HG03457 (cell line): ENCODE results near the gene ATP6V1F.

Experiments
- ATAC-seq: cut with Tn5 transposase; IDR thresholded peaks from one replicate; pipeline ENCODE4 v1.9.1; 2021; ENCODE audit warnings: moderate number of reproducible peaks; ENCODE audit not compliant: unreplicated experiment

ATP6V1F gene

DNA sequence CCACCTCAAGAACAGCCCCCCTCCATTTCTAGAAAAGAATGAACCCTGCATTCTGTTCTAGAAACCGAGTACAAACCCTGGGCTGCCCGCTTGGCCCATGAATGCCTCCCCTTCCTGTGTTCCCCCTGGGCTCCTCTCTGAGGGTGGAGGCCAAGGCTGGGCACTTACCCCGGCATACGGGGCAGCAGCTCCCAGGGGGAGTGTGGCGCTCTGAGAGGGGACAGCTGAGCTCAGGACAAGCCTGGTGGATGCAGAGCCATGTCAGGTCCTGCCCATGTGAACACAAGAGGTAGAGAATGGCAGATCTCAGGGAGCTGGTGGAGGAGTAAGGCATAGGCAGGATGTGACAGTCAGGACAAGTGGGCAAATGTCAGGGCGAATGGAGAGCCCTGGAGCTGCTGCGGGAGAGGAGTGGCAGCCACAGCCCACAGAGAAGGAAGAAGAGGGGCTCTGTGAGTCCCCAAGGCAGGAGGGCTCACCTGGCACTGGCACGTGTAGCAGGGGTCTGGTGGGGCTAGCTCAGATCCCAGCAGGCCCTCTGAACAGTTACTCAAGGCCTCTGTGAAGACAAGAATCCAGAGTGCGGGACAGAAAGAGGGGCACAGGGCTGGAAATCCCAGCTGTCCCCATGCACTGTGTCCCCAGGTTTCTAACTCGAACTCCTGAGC is 18.9 kb downstream of the ATP6V1F start:
- no peak for ATAC-seq

GRCh38 chr7:128882134-128882533 is 19.5 kb downstream of the ATP6V1F start:
- ATAC-seq = no peak

- no peak for ATAC-seq
Observed at GRCh38 chr7:128883622-128884448, 21.2 kb downstream of the ATP6V1F start.

GRCh38 chr7:128884561-128885369 is 22.1 kb downstream of the ATP6V1F start:
- ATAC-seq = no peak

DNA sequence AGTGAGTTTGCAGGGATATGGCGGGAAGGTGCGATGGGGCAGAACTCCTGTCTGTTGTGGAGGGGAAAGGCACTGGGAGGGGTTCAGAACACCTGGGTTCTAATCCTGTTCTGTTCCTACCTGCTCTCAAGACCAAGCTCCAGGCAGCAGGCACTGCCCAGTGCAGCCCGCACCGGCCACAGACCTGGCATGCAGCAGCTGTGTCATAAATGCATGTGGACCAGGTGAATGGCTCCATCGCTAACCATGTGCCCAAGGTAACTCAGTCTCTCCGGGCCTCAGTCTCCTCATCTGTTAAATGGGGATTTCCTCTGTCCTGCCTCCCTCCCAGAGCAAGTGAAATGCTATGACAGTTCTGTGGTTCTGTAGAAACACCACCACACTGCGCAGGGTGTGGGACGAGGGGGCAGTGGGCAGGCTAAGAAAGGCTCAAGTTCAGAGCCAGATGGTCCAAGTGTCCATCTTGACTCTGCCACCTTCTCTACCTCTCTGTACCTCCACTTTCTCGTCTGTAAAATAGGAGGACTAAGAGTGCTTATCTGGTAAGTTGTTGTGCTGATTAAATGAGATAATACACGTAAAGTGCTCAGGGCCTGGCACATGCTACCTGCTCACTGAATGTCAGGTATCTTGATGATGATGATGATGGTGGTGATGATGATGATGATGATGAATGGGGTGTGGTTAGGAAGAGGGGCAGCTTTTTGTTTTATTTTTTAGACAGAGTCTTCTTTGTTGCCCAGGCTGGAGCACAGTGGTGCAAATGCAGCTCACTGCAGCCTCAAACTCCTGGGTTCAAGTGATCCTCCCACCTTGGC is 22.9 kb downstream of the ATP6V1F start:
- ATAC-seq = no peak

DNA sequence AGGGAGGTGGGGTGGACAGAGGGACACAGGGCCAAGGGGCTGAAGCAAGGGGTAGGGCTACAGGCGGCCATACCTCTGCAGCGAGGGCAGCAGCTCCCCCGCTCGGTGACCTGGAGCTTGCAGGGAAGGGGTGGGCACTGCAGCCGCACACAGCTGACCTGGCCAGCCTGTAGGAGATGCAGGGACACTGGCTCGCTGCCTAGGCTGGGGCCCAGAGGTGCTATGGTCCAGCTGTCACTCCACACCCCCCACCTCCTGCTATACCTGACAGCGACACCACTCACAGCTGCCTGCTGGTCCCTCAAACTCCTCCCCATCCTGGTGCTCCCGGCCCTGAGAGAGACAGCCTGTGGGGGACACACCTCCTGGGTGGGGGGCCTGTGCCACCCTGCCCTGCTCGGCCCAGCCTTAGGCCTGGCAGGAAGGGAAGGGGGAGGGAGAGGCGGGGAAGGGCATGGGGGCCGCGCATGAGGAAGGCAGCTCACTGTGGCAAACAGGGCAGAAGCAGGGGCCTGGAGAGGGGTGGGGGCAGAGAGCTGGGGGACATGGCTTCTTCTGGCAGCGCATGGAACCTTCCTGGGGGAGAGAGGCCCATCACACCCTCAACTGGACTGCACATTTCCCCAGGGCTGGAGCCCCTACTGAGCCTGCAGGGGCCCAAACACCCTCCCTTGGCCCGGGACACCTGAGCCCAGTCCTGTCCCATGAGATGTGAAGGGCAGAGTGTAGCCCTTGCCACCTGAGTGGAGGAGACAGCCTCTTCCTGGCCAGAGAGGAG is 23.9 kb downstream of the ATP6V1F start:
- no peak for ATAC-seq

GRCh38 chr7:128887169-128888038 is 24.7 kb downstream of the ATP6V1F start:
- no peak for ATAC-seq

DNA sequence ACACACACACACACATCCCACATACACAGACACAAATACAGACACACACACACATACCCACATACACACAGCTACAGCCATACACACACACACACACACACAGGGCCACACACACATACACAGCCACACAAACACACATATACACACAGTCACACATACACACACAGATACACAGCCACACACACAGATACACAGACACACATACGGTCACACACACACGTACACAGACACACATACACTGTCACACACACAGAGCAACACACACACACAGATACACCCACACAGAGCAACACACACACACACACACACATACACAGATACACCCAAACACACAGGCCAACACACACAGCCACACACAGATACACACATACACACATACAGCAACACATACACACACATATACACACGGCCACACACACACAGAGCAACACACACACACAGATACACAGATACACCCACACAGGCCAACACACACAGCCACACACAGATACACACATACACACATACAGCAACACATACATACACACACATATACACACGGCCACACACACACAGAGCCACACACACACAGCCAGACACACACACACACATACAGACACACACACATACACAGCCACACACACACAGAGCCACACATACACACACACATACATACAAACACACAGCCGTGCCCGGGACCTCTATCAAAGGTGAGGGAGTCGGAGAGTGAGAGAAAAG is 25.5 kb downstream of the ATP6V1F start:
- ATAC-seq = no peak

GRCh38 chr7:128888756-128889095 is 26.1 kb downstream of the ATP6V1F start:
- ATAC-seq = no peak

- no peak for ATAC-seq
Observed at GRCh38 chr7:128889121-128889520, 26.5 kb downstream of the ATP6V1F start.

DNA sequence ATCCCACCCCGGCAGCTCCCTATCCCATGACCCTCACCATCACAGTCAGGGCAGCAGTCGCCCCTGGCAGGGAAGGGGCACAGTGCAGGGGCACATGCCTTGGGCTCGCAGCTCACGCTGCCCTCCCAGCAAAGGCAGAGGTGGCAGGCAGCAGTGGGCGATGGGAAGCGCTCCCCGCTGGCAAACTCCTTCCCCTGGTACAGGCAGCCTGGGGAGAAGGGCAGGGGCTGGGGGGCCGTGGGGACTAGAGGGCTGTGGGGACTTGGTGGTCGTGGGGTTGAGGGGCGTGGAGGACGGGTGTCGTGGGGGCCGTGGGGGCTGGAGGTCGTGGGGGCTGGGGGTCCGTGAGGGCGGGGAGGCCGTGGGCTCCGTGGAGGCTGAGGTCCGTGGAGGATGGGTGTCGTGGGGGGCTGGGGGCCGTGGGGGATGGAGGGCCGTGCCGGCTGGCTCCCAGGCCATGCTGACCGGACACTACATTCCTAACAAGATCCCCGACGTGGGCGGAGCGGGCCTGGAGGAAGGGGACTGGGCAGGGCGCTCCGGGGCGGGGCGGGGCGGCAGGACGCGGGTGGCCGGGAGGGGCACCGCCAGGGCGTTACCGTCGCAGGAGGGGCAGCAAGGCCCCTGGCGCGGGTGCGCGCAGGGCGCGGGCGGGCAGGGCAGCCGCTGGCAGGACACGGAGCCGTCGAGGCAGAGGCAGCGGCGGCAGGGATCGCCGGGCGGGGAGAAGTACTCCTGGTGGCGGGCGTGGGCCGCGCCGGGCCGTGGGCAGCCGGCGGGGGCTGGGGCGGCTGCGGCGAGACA is 27.9 kb downstream of the ATP6V1F start:
- no peak for ATAC-seq

DNA sequence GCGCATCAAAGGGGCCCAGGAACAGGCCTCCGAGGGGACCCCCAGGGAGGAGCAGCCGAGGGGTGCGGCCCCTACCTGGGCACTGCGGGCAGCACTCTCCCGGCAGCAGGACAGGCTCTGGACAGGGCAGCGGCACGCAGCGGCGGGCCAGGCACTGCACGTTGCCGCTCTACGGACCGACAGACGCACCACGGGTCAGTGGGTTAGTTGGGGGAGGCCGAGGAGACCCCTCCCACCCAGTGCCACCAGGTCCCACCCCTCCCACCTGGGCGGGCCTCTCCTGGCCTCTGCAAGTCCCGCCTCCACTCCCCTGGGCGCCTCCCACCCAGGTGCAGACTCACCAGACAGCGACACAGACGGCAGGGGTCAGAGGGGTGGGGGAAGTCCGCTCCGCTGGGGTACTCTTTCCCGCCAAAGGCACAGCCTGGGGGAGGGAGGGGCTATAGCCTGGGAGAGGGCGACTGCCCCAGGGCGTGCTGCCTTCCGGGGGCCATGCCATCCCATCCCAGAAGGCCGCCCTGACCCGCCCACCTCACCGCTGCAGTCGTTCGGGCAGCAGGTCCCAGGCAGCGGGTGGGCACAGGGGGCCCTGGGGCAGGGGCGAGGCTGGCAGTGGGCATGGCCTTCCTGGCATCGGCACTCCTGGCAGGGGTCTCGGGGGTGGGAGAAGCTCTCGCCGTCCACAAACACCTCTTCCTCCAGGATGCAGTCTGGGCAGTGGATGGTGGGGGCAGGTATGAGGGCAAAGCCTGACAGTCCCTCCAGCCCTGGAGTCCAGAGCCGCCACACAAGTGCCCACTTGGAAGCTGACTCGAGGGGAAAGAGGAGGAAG is 28.7 kb downstream of the ATP6V1F start:
- ATAC-seq = no peak

DNA sequence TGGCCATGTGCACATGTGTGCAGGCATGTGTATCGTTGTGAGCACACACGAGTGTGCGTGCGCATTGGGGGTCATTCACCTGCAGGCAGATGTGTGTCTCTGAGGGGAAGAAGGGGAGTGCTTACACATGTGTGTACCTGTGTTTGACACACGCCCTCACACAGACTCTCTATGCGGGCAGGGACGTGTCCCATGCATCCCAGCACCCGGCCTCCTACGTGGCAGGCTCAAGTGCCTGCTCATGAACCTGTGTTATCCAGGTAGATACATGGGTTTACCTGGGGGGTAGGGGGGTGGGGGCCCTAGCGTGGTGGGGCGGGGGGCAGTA is 29.2 kb downstream of the ATP6V1F start:
- no peak for ATAC-seq

- no peak for ATAC-seq
Observed at GRCh38 chr7:128892521-128893250, 30.0 kb downstream of the ATP6V1F start.

DNA sequence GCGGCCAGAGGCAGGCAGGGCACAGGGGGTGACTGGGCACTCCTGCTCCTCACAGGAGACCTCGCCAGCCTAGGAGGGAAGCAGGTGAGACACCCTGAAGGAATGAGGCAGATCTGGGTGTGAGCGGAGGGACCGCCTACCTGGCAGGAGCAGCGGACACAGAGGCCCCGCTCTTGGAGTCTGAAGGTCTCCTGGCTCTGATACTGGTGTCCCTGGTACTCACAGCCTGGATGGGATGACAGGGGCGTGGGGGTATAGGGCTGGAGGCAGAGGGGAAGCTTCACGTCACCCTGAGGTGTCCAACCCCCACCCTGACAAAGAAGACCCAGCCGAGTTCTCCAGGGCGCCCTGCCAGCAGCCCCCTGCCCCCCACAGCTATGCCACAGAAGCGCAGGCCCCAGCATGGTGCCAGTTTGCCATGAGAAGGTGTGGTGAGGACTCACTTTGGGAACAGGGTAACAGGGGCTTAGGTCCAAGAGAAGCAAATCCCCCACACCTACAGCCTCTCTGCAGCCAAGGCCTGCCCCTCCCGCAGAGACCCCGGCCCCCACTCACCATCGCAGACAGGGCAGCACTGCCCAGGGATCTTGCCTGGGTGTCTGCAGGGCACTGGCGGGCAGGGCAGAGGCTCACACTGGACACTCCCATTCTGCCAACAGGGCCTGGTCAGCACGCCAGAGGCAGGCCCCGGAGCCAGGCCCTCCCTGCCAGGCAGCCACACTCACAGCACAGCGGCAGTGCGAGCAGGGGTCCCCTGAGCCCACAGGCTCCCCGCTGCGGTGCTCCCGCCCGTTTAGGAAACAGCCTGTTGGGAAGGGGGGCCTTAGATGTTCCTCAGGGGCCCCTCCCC is 30.8 kb downstream of the ATP6V1F start:
- ATAC-seq = no peak

- no peak for ATAC-seq
Observed at GRCh38 chr7:128894101-128894440, 31.4 kb downstream of the ATP6V1F start.
